ENCODE data around the gene ERVFRD-1.

The ERVFRD-1 gene

DNA sequence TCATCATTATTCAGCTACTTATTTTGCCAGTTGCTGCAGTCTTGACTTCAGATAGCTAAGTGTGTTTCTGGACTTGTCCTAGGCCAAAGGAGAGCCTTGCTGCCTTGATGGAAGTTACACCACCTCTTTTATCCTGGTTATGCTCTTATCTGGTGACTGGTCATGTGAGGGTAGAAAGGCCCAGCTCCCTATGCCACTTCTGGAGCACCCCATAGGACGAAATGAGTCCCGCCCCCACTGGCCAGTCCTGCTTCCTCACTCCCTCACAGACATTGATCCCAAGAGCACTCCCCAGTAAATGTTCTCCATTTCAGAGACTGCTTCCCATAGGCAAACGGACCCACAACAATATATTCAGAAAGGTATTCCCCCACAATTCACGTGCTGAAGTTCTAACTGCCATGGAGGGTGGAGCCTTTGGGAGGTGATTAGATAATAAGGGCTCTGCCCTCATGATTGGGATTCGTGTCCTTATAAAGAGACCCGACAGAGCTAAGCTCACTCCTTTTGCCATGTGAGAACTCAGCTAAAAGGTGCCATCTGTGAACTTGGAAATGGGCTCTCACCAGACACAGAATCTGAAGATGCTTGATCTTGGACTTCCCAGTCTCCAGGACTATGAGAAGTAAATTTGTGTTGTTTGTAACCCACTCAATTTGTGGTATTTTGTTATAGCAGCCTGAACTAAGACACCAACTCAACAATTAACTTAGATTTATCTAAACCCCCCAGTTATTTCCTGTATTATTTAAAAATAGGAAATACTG, 45.9 kb downstream of the ERVFRD-1 start:
- ChIA-PET POLR2A (no interaction called here), CTCF (interaction anchor here (0.6 to 7.2 kb wide), 15 partner anchors 10 to 555 kb away, joined by 3 to 68 read pairs (median 3); partner anchors contain the start of gene MAK)
- Histone ChIP-seq H3K36me3 (ENCODE audit: control insufficient read depth in 2 of 2, insufficient read depth in 1 of 2, low read length in 2 of 2) (no peaks in the 10 kb centered on the region), H3K27ac (ENCODE audit: extremely low read depth, low read depth, low read length) (no peak overlapping the region), H3K4me3 (ENCODE audit: low read depth, low read length) (no peak overlapping the region), H3K9me3 (ENCODE audit: control insufficient read depth, insufficient read depth, low read depth, low read length) (no peaks in the 10 kb centered on the region), H3K4me1 (ENCODE audit: control insufficient read depth, insufficient read depth, low read length) (0 out of 2 replicates have a peak, but pooled peaks cover 2% of the 10 kb centered on the region)
- TF ChIP-seq, protein P1, sequence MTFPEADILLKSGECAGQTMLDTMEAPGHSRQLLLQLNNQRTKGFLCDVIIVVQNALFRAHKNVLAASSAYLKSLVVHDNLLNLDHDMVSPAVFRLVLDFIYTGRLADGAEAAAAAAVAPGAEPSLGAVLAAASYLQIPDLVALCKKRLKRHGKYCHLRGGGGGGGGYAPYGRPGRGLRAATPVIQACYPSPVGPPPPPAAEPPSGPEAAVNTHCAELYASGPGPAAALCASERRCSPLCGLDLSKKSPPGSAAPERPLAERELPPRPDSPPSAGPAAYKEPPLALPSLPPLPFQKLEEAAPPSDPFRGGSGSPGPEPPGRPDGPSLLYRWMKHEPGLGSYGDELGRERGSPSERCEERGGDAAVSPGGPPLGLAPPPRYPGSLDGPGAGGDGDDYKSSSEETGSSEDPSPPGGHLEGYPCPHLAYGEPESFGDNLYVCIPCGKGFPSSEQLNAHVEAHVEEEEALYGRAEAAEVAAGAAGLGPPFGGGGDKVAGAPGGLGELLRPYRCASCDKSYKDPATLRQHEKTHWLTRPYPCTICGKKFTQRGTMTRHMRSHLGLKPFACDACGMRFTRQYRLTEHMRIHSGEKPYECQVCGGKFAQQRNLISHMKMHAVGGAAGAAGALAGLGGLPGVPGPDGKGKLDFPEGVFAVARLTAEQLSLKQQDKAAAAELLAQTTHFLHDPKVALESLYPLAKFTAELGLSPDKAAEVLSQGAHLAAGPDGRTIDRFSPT (tag by site-specific recombination; IDR thresholded peaks at IDR 0.05): no peak
- TF ChIP-seq, protein P2, sequence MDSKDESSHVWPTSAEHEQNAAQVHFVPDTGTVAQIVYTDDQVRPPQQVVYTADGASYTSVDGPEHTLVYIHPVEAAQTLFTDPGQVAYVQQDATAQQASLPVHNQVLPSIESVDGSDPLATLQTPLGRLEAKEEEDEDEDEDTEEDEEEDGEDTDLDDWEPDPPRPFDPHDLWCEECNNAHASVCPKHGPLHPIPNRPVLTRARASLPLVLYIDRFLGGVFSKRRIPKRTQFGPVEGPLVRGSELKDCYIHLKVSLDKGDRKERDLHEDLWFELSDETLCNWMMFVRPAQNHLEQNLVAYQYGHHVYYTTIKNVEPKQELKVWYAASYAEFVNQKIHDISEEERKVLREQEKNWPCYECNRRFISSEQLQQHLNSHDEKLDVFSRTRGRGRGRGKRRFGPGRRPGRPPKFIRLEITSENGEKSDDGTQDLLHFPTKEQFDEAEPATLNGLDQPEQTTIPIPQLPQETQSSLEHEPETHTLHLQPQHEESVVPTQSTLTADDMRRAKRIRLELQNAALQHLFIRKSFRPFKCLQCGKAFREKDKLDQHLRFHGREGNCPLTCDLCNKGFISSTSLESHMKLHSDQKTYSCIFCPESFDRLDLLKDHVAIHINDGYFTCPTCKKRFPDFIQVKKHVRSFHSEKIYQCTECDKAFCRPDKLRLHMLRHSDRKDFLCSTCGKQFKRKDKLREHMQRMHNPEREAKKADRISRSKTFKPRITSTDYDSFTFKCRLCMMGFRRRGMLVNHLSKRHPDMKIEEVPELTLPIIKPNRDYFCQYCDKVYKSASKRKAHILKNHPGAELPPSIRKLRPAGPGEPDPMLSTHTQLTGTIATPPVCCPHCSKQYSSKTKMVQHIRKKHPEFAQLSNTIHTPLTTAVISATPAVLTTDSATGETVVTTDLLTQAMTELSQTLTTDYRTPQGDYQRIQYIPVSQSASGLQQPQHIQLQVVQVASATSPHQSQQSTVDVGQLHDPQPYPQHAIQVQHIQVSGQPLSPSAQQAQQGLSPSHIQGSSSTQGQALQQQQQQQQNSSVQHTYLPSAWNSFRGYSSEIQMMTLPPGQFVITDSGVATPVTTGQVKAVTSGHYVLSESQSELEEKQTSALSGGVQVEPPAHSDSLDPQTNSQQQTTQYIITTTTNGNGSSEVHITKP (tag by site-specific recombination; IDR thresholded peaks at IDR 0.05): no peak
- TF ChIP-seq ZNF239 (tag by site-specific recombination; IDR thresholded peaks at IDR 0.05) (no peak), HOXA7 (CRISPR knock-in tag; IDR thresholded peaks at IDR 0.05; ENCODE audit: borderline replicate concordance) (no peak), ZNF423 (tag by site-specific recombination; IDR thresholded peaks at IDR 0.05) (no peak), ZNF747 (tag by site-specific recombination; IDR thresholded peaks at IDR 0.05) (no peak)

DNA sequence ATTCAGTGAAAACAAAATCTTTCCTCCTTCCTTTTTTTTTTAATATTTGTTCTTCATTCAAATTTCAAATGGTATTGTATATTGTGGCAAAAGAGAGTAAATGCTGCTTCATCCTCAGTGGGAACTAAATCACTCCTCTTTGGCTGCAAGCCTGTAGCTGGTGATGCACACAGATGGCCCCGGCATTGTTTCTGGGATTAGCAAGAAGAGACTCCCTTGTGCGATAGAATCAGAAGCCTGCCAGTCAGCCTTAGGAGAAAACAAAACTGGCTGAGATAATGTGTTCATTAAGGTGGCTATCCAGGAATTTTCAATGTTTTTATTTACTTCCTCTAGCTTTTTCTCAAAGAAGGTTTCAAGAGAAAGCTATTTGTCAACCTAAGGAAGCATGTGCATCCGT, 46.7 kb downstream of the ERVFRD-1 start:
- 0 out of 2 replicates have a peak, but pooled peaks cover 2% of the 10 kb centered on the region for H3K4me1 ChIP-seq (ENCODE audit: control insufficient read depth, insufficient read depth, low read length)
- no peak overlapping the region for H3K4me3 ChIP-seq (ENCODE audit: low read depth, low read length)
- H3K36me3 ChIP-seq (ENCODE audit: control insufficient read depth in 2 of 2, insufficient read depth in 1 of 2, low read length in 2 of 2): no peaks in the 10 kb centered on the region
- ChIA-PET POLR2A (no interaction called here), CTCF (interaction anchor here (0.6 to 7.2 kb wide), 12 partner anchors 10 to 431 kb away, joined by 3 to 68 read pairs (median 4); no protein-coding TSS in a partner anchor)
- no peaks in the 10 kb centered on the region for H3K9me3 ChIP-seq (ENCODE audit: control insufficient read depth, insufficient read depth, low read depth, low read length)
- no peak overlapping the region for H3K27ac ChIP-seq (ENCODE audit: extremely low read depth, low read depth, low read length)
- no peak for TF ChIP-seq ZBTB20 (tag by site-specific recombination; IDR thresholded peaks at IDR 0.05)
- TF ChIP-seq, protein P3, sequence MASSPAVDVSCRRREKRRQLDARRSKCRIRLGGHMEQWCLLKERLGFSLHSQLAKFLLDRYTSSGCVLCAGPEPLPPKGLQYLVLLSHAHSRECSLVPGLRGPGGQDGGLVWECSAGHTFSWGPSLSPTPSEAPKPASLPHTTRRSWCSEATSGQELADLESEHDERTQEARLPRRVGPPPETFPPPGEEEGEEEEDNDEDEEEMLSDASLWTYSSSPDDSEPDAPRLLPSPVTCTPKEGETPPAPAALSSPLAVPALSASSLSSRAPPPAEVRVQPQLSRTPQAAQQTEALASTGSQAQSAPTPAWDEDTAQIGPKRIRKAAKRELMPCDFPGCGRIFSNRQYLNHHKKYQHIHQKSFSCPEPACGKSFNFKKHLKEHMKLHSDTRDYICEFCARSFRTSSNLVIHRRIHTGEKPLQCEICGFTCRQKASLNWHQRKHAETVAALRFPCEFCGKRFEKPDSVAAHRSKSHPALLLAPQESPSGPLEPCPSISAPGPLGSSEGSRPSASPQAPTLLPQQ (tag by site-specific recombination; IDR thresholded peaks at IDR 0.05): no peak
- TF ChIP-seq, protein P4, sequence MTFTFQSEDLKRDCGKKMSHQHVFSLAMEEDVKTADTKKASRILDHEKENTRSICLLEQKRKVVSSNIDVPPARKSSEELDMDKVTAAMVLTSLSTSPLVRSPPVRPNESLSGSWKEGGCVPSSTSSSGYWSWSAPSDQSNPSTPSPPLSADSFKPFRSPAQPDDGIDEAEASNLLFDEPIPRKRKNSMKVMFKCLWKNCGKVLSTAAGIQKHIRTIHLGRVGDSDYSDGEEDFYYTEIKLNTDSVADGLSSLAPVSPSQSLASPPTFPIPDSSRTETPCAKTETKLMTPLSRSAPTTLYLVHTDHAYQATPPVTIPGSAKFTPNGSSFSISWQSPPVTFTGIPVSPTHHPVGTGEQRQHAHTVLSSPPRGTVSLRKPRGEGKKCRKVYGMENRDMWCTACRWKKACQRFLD (tag by site-specific recombination; IDR thresholded peaks at IDR 0.05): no peak
- TF ChIP-seq ZNF555 (tag by site-specific recombination; conservative IDR thresholded peaks at IDR 0.05): no peak
- TF ChIP-seq, protein P5, sequence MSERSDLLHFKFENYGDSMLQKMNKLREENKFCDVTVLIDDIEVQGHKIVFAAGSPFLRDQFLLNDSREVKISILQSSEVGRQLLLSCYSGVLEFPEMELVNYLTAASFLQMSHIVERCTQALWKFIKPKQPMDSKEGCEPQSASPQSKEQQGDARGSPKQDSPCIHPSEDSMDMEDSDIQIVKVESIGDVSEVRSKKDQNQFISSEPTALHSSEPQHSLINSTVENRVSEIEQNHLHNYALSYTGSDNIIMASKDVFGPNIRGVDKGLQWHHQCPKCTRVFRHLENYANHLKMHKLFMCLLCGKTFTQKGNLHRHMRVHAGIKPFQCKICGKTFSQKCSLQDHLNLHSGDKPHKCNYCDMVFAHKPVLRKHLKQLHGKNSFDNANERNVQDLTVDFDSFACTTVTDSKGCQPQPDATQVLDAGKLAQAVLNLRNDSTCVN (tag by site-specific recombination; optimal IDR thresholded peaks at IDR 0.05): no peak
- no peak for TF ChIP-seq ZNF596 (tag by site-specific recombination; IDR thresholded peaks at IDR 0.05)
- no peak for TF ChIP-seq ZNF561 (tag by site-specific recombination; IDR thresholded peaks at IDR 0.05; ENCODE audit: borderline replicate concordance)
- TF ChIP-seq, protein P6, sequence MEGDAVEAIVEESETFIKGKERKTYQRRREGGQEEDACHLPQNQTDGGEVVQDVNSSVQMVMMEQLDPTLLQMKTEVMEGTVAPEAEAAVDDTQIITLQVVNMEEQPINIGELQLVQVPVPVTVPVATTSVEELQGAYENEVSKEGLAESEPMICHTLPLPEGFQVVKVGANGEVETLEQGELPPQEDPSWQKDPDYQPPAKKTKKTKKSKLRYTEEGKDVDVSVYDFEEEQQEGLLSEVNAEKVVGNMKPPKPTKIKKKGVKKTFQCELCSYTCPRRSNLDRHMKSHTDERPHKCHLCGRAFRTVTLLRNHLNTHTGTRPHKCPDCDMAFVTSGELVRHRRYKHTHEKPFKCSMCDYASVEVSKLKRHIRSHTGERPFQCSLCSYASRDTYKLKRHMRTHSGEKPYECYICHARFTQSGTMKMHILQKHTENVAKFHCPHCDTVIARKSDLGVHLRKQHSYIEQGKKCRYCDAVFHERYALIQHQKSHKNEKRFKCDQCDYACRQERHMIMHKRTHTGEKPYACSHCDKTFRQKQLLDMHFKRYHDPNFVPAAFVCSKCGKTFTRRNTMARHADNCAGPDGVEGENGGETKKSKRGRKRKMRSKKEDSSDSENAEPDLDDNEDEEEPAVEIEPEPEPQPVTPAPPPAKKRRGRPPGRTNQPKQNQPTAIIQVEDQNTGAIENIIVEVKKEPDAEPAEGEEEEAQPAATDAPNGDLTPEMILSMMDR (tag by site-specific recombination; IDR thresholded peaks at IDR 0.05): no peak
- TF ChIP-seq ZNF600 (tag by site-specific recombination; IDR thresholded peaks at IDR 0.05): no peak
- no peak for TF ChIP-seq ZNF274 (IDR thresholded peaks at IDR 0.05; ENCODE audit: low read length)
- TF ChIP-seq ZNF274 (tag by site-specific recombination; IDR thresholded peaks at IDR 0.05; ENCODE audit: borderline replicate concordance): no peak
- TF ChIP-seq TCF7L2 (IDR thresholded peaks at IDR 0.05; ENCODE audit: borderline replicate concordance, low read depth, low read length): no peak
- no peak for TF ChIP-seq ZNF16 (tag by site-specific recombination; IDR thresholded peaks at IDR 0.05; ENCODE audit: low read depth)
- no peak for TF ChIP-seq REPIN1 (tag by site-specific recombination; IDR thresholded peaks at IDR 0.05; ENCODE audit: low read depth)
- TF ChIP-seq ZNF571 (tag by site-specific recombination; IDR thresholded peaks at IDR 0.05): no peak
- TF ChIP-seq GLIS1 (tag by site-specific recombination; IDR thresholded peaks at IDR 0.05): no peak
